ENCODE measurements around the gene CCDC12.

GRCh38 chr3:46986055-46986730, 9.6 kb upstream of the CCDC12 start:
- TF ChIP-seq HMGXB4 (CRISPR knock-in tag; IDR thresholded peaks at IDR 0.05) = no peak
- no peak for TF ChIP-seq NR3C1 (CRISPR knock-in tag; IDR thresholded peaks at IDR 0.05)
- TF ChIP-seq RFX5 (IDR thresholded peaks at IDR 0.05; ENCODE audit: low read depth, low read length) = no peak
- no peak for TF ChIP-seq CTCF (IDR thresholded peaks at IDR 0.05 in 2 of 3, conservative IDR thresholded peaks at IDR 0.05 in 1 of 3; ENCODE audit: insufficient read depth in 2 of 3, low read depth in 1 of 3, low read length in 3 of 3)
- no peak for TF ChIP-seq ZNF121 (CRISPR knock-in tag; conservative IDR thresholded peaks at IDR 0.05)
